Vagina (tissue), 2 donors: ENCODE results near the gene AGPAT1. TPM values are rescaled to one million over a fixed set of nuclear protein-coding genes. Genes with fewer than 3 reads are reported as not detected.

Experiments used
- DNase-seq, 2 donors: peaks; one replicate each; pipeline ENCODE4 v3.0.0-alpha.2; 2017; ENCODE audit errors: extremely low spot score in 2 of 2
- H3K27ac ChIP-seq: fragments of 200-600 bp; sonication (generic); one replicate; pipeline ENCODE4 v1.5.1; 2019
- H3K27me3 ChIP-seq: fragments of 200-600 bp; sonication (generic); one replicate; pipeline ENCODE4 v1.5.1; 2019
- H3K36me3 ChIP-seq, 2 donors: fragments of 200-600 bp; sonication (generic); one replicate each; pipeline ENCODE4 v1.5.1; 2017 to 2019
- H3K4me1 ChIP-seq: fragments of 200-600 bp; sonication (generic); one replicate; pipeline ENCODE4 v1.5.1; 2019
- H3K4me3 ChIP-seq, 2 donors: fragments of 200-600 bp; sonication (generic); 1 replicate in 1 of 2; 2 replicates in 1 of 2; pipeline ENCODE4 v1.5.1; 2016 to 2019
- H3K9me3 ChIP-seq: fragments of 200-600 bp; sonication (generic); one replicate; pipeline ENCODE4 v1.5.1; 2019
- POLR2A ChIP-seq, 2 donors: fragments of 450-650 bp; IDR thresholded peaks; one replicate each; pipeline ENCODE4 v1.6.1; 2017; ENCODE audit warnings: antibody characterized with exemption in 2 of 2, mild to moderate bottlenecking in 2 of 2, moderate library complexity in 2 of 2
- POLR2AphosphoS5 ChIP-seq, 2 donors: sonication (generic); formaldehyde crosslinking; IDR thresholded peaks; one replicate each; pipeline ENCODE4 v1.9.0; 2017; ENCODE audit warnings: antibody characterized with exemption in 2 of 2, mild to moderate bottlenecking in 2 of 2, low read depth in 1 of 2; ENCODE audit not compliant: insufficient read depth in 1 of 2
- intact Hi-C: fragments of 100-400 bp; cut with DNase I; formaldehyde crosslinking; loops from one replicate; pipeline ENCODE4 v1.15.1; 2023
- total RNA-seq: library from RNA; depleted of rRNA; stranded (reverse); fragments of >200 nt; gene quantifications from one replicate; pipeline ENCODE4 v1.2.3, GENCODE V29; 2016
- TF ChIP-seq, protein P1 (sequence below), 3 experiments: fragments of 450-650 bp in 2 of 3; fragments of 200-600 bp in 1 of 3; sonication (generic) in 1 of 3; IDR thresholded peaks; one replicate each; pipeline ENCODE4 v1.5.1; 2017 to 2019; ENCODE audit warnings: antibody characterized with exemption in 3 of 3, mild to moderate bottlenecking in 2 of 3, moderate library complexity in 2 of 3

AGPAT1 gene
- total RNA-seq, 1 donor from 2014 or later, result 35.1 TPM

DNA sequence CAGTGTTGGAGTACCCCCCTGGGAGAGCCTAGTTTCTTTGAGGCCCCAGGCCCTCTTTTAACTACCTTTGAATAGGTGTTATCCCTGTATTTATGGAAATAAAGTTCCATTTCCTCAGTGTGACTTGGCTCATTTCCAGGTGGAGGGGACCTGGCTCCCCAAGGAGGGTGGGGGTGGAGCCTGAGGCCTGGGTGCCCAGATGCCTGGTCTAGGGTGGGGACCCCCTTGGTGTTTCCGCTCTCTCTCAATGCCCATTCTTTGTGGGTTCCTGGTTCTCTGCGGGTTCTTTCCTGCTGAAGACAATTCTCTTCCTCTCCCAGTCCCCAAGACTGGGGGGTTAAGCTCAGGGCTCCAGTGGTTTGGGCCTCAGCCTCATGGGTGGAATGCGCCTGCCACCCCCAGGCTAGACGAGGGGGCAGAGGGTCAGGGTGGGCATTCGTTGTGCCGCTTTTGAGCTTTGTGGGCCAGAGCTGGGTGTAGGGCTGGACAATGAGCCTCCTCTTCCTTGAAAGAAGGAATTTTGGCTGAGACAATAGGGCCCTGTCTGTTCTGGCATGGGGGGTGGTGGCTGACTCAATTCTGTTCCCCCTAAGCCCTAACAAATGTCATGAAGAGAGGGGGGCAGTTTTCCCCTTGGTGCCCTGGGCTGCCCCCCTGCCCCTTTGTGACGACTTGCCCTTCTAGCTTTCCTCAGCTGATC is 12.2 kb downstream of the AGPAT1 start:
- no peak for TF ChIP-seq POLR2AphosphoS5 (IDR thresholded peaks at IDR 0.05; ENCODE audit: insufficient read depth in 1 of 2, low read depth in 1 of 2)
- Histone ChIP-seq H3K36me3 (peaks cover 0 to 54% of the 10 kb centered on the region in 2 donors), H3K9me3 (no peaks in the 10 kb centered on the region), H3K27me3 (no peaks in the 10 kb centered on the region), H3K4me3 (no peak overlapping the region), H3K27ac (peak overlapping the region; percentile 0), H3K4me1 (no peaks in the 10 kb centered on the region)
- intact Hi-C loops, result no loop called here
- no peak for DNase-seq

DNA sequence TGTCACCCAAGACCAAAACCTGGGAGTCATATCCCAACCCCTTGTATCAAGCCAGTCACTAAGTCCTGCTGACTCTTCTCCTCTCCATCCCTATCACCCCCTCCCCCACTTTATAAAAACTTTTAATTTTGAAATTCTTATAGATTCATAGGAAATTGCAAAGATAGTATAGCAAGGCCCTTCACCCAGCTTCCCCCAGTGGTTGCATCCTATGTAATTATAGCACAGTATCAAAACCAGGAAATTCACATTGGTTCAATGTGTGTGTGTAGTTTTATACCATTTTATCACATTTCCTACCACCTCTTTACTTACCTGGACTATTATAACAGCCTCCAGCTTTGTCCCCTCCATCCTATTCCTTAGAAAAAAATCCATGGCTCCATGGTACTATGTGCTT is 17.8 kb downstream of the AGPAT1 start:
- H3K9me3 ChIP-seq, result no peaks in the 10 kb centered on the region
- intact Hi-C loops, result no loop called here
- H3K4me3 ChIP-seq, result no peak overlapping the region
- peaks cover 22% of the 10 kb centered on the region for H3K4me1 ChIP-seq
- H3K27me3 ChIP-seq, result no peaks in the 10 kb centered on the region
- no peak overlapping the region for H3K27ac ChIP-seq
- H3K36me3 ChIP-seq, result peaks cover 0 to 50% of the 10 kb centered on the region in 2 donors
- no peak for DNase-seq
- TF ChIP-seq, protein P1, sequence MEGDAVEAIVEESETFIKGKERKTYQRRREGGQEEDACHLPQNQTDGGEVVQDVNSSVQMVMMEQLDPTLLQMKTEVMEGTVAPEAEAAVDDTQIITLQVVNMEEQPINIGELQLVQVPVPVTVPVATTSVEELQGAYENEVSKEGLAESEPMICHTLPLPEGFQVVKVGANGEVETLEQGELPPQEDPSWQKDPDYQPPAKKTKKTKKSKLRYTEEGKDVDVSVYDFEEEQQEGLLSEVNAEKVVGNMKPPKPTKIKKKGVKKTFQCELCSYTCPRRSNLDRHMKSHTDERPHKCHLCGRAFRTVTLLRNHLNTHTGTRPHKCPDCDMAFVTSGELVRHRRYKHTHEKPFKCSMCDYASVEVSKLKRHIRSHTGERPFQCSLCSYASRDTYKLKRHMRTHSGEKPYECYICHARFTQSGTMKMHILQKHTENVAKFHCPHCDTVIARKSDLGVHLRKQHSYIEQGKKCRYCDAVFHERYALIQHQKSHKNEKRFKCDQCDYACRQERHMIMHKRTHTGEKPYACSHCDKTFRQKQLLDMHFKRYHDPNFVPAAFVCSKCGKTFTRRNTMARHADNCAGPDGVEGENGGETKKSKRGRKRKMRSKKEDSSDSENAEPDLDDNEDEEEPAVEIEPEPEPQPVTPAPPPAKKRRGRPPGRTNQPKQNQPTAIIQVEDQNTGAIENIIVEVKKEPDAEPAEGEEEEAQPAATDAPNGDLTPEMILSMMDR (IDR thresholded peaks at IDR 0.05), result no peak
- no peak for TF ChIP-seq POLR2A (IDR thresholded peaks at IDR 0.05)

DNA sequence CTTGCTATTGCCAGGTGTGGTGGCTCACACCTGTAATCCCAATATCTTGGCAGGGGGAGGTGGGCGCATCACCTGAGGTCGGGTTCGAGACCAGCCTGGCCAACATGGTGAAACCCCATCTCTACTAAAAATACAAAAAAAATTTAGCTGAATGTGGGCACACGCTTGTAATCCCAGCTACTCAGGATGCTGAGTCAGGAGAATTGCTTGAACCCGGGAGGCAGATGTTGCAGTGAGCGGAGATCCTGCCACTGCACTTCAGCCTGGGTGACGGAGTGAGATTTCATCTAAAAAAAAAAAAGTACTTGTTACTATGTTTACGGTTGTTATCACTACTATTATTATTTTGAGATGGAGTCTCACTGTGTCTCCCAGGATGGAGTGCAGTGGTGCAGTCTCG is 19.0 kb downstream of the AGPAT1 start:
- Histone ChIP-seq H3K4me1 (peaks cover 33% of the 10 kb centered on the region), H3K27me3 (no peaks in the 10 kb centered on the region), H3K36me3 (peaks cover 0 to 44% of the 10 kb centered on the region in 2 donors), H3K27ac (no peak overlapping the region), H3K9me3 (no peaks in the 10 kb centered on the region), H3K4me3 (no peak overlapping the region)
- no peak for DNase-seq
- TF ChIP-seq POLR2AphosphoS5 (IDR thresholded peaks at IDR 0.05; ENCODE audit: insufficient read depth in 1 of 2, low read depth in 1 of 2), result no peak
- no peak for TF ChIP-seq POLR2A (IDR thresholded peaks at IDR 0.05)
- TF ChIP-seq, protein P1 (IDR thresholded peaks at IDR 0.05), result no peak
- intact Hi-C loops, result no loop called here

DNA sequence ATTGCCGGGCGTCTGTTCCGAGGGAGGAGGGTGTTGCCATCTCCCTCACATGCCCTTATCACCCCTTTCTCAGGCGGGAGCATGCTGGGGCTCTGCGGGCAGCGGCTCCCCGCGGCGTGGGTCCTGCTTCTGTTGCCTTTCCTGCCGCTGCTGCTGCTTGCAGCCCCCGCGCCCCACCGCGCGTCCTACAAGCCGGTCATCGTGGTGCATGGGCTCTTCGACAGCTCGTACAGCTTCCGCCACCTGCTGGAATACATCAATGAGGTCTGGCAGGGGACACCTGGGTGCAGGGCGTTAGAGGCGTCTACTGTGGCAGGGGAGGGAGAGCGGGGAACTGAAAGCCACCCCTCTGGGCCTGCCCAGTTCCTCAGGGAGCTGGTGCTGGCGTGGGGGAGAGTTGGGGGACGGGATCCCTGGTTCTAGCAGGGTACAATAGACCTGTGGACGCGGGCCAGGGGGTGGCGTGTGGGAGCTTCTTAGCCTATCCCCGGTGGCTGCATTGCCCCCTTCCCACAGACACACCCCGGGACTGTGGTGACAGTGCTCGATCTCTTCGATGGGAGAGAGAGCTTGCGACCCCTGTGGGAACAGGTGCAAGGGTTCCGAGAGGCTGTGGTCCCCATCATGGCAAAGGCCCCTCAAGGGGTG is 21.2 kb downstream of the AGPAT1 start:
- Histone ChIP-seq H3K9me3 (no peaks in the 10 kb centered on the region), H3K4me3 (peak overlapping the region; percentile 75 to 88), H3K27me3 (no peaks in the 10 kb centered on the region), H3K27ac (peak overlapping the region; percentile 94), H3K4me1 (peaks cover 49% of the 10 kb centered on the region), H3K36me3 (peaks cover 0 to 35% of the 10 kb centered on the region in 2 donors)
- DNase-seq, result no peak
- TF ChIP-seq POLR2AphosphoS5 (IDR thresholded peaks at IDR 0.05; ENCODE audit: insufficient read depth in 1 of 2, low read depth in 1 of 2) (peak in 1 of 2 donors; percentile 9), POLR2A (IDR thresholded peaks at IDR 0.05) (no peak)
- TF ChIP-seq, protein P1 (IDR thresholded peaks at IDR 0.05), result peak; percentile 35 to 58 (median 49)
- intact Hi-C loops, result loop anchor here (5.0 kb wide), 1 partner anchor 37 kb away; no protein-coding TSS in a partner anchor

DNA sequence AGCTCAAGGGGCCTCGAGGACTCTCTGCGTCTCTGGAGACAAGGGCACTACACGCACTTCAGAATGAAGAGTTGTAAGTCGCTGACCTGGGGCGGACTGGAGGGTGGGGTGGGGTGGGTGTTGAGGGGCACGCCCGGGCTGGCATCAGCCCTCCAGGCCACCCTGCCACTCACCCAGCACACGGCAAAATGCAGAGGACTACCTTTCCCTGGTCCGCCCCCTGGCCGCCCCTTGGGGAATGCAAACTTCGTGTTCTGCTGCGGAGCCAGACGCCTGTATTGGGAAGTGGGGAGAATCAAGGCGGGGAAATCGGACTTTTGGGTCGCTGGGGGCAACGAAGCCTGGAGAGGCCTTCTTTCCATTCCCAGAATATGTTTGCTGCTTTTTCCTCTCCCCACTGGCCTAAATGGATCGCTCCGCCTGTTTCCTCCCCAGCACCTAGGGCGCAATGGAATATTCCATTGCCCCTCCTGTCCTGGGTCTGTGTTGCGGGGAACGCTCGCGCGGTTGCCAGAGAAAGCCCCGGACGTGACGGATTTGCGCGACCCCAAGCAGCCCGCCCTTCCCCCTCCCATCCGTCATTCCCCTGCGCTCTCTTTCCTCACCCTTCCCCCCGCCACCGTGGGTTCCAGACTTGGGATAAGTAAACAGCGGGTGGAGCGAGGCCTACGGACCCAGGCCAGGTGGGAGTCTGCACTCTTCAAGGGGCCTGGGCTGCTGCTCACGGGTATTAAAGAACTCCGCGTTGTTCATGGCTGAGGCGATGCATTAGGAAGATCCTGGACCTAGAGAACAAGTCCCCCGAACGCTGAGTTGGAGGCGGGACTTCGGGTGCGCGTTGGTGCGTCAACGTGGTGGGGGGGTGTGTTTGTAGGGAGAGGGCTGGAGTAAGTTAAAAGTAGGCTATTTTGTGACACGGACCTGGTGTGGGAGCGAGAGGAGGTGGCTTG is 22.0 kb downstream of the AGPAT1 start, which contains the start of gene PPT2:
PPT2 (plus strand) TSS at position 578 of the 950 bp plus-strand sequence. CDS start 454 bp downstream, outside the sequence.
- Histone ChIP-seq H3K36me3 (peaks cover 0 to 36% of the 10 kb centered on the region in 2 donors), H3K9me3 (no peaks in the 10 kb centered on the region), H3K4me3 (peak within 1 kb of the TSS; percentile 75 to 88), H3K27me3 (no peaks in the 10 kb centered on the region), H3K4me1 (peaks cover 49% of the 10 kb centered on the region), H3K27ac (peak within 1 kb of the TSS; percentile 94)
- DNase-seq, result no peak
- intact Hi-C loops, result loop anchor here (5.0 kb wide), 1 partner anchor 37 kb away; no protein-coding TSS in a partner anchor
- TF ChIP-seq, protein P1 (IDR thresholded peaks at IDR 0.05), result no peak
- TF ChIP-seq POLR2A (IDR thresholded peaks at IDR 0.05) (peak in 1 of 2 donors; percentile 49), POLR2AphosphoS5 (IDR thresholded peaks at IDR 0.05; ENCODE audit: insufficient read depth in 1 of 2, low read depth in 1 of 2) (peak; percentile 89)
